Caco-2 (cell line): ENCODE results near the gene SQSTM1. TPM values are rescaled to one million over a fixed set of nuclear protein-coding genes. Genes with fewer than 3 reads are reported as not detected.

Source experiments
- Bru-seq: library from RNA; stranded (reverse); fragments of 400-500 nt; gene quantifications from one replicate; lab custom pipeline; 2021; lab: Mats Ljungman, UMichigan
- BruChase-seq, 2 experiments: library from RNA; stranded (reverse); fragments of 400-500 nt; gene quantifications; one replicate each; lab custom pipeline; 2021; lab: Mats Ljungman, UMichigan
- BruUV-seq: library from RNA; stranded (reverse); fragments of 400-500 nt; replicated peaks from 2 replicates; lab custom pipeline; 2021; lab: Mats Ljungman, UMichigan
- CTCF ChIA-PET: fragments of 300-600 bp; sonication (Branson Sonifier 250); formaldehyde crosslinking; loops from one replicate; lab custom pipeline; 2022; ENCODE audit warnings: antibody characterized with exemption; lab: Charles Lee
- POLR2A ChIA-PET: fragments of 300-600 bp; sonication (Branson Sonifier 250); formaldehyde crosslinking; loops from one replicate; lab custom pipeline; 2022; ENCODE audit warnings: antibody characterized with exemption; lab: Charles Lee
- DNase-seq, 2 experiments: peaks; one replicate each; pipeline versions ENCODE4 v3.0.0 to v3.0.0-alpha.2; 2020 to 2022
- H3K27me3 ChIP-seq: replicated peaks from 2 replicates; pipeline ENCODE4 v1.6.0; 2011; ENCODE audit warnings: low read length; ENCODE audit not compliant: control insufficient read depth, insufficient read depth
- H3K36me3 ChIP-seq: 2 replicates; pipeline ENCODE4 v1.5.1; 2011; ENCODE audit warnings: low read length; ENCODE audit not compliant: control insufficient read depth, insufficient read depth
- H3K4me1 ChIP-seq: fragments of 250-450 bp; sonication (Bioruptor Pico); 2 replicates; pipeline ENCODE4 v1.5.1; 2020; ENCODE audit warnings: mild to moderate bottlenecking
- H3K4me3 ChIP-seq: 2 replicates; pipeline ENCODE4 v1.5.1; 2011; ENCODE audit warnings: low read depth, mild to moderate bottlenecking, control low read depth, low read length
- H3K9me3 ChIP-seq: fragments of 250-450 bp; sonication (Bioruptor Pico); 2 replicates; pipeline ENCODE4 v1.5.1; 2020; ENCODE audit warnings: mild to moderate bottlenecking, moderate library complexity
- H3K27ac Mint-ChIP-seq: one replicate; pipeline ENCODE4 v1.8.0; 2022; ENCODE audit warnings: mixed read lengths; ENCODE audit not compliant: unreplicated experiment
- H3K27me3 Mint-ChIP-seq: one replicate; pipeline ENCODE4 v1.8.0; 2022; ENCODE audit warnings: mixed read lengths; ENCODE audit not compliant: insufficient read depth, unreplicated experiment
- H3K36me3 Mint-ChIP-seq: one replicate; pipeline ENCODE4 v1.8.0; 2022; ENCODE audit warnings: mild to moderate bottlenecking, mixed read lengths; ENCODE audit not compliant: insufficient read depth, unreplicated experiment
- H3K4me1 Mint-ChIP-seq: one replicate; pipeline ENCODE4 v1.8.0; 2022; ENCODE audit warnings: low read depth, mixed read lengths; ENCODE audit not compliant: unreplicated experiment
- H3K4me3 Mint-ChIP-seq: one replicate; pipeline ENCODE4 v1.8.0; 2022; ENCODE audit warnings: mild to moderate bottlenecking, moderate library complexity, mixed read lengths; ENCODE audit not compliant: unreplicated experiment
- H3K9me3 Mint-ChIP-seq: one replicate; pipeline ENCODE4 v1.8.0; 2022; ENCODE audit warnings: mixed read lengths; ENCODE audit not compliant: unreplicated experiment
- intact Hi-C: fragments of 100-400 bp; cut with micrococcal nuclease; formaldehyde crosslinking; loops from one replicate; pipeline ENCODE4 v1.10.0; 2022; ENCODE audit not compliant: unreplicated experiment
- long read RNA-seq: library from polyadenylated mRNA; stranded (forward); transcript quantifications from one replicate; pipeline ENCODE4 v2.0.0, GENCODE V29; 2022
- total RNA-seq: library from RNA; stranded (reverse); gene quantifications from 2 replicates; pipeline ENCODE4 v1.2.3, GENCODE V29; 2022
- TF ChIP-seq, protein P1 (sequence below), 2 experiments: fragments of 200-600 bp in 1 of 2; IDR thresholded peaks; 1 replicate in 1 of 2; 2 replicates in 1 of 2; pipeline versions ENCODE4 v1.5.1 to v1.8.0; 2011 to 2022; ENCODE audit warnings: antibody characterized with exemption in 1 of 2, control low read depth in 1 of 2, inconsistent platforms in 1 of 2, low read depth in 1 of 2, low read length in 1 of 2, mild to moderate bottlenecking in 1 of 2, moderate library complexity in 1 of 2; ENCODE audit not compliant: insufficient read depth in 1 of 2, severe bottlenecking in 1 of 2, unreplicated experiment in 1 of 2

SQSTM1 gene
- total RNA-seq (250 and 259 TPM in 2 replicates), Bru-seq, nascent RNA (percentile 93 among the genes with signal in this experiment), BruChase-seq, experiment 1, labeled RNA remaining after a 2-hour chase (percentile 95 among the genes with signal in this experiment), BruChase-seq, experiment 2, labeled RNA remaining after a 6-hour chase (percentile 97 among the genes with signal in this experiment)
- long read RNA-seq, transcript SQSTM1-210 (3 exons, 921 nt) = minor isoform, 5 of 328 reads
- long read RNA-seq, transcript SQSTM1-202 (8 exons, 2,986 nt) = major isoform, 155 of 328 reads
- long read RNA-seq, partial matches to known transcripts = 49 of 328 reads
- long read RNA-seq, other reads (novel, unspliced or antisense) = 115 of 328 reads

- no peaks in the 10 kb centered on the region for H3K27me3 Mint-ChIP-seq
- CTCF ChIA-PET = interaction anchor here (0.6 kb wide), 1 partner anchor 559 kb away, joined by 3 read pairs; no protein-coding TSS in a partner anchor
- Histone ChIP-seq H3K36me3 (peaks cover 16% of the 10 kb centered on the region), H3K4me1 (peaks cover 58% of the 10 kb centered on the region), H3K4me3 (peak within 1 kb of the TSS; percentile 97), H3K9me3 (no peaks in the 10 kb centered on the region), H3K27me3 (no peaks in the 10 kb centered on the region)
- peak within 1 kb of the TSS; percentile 88 for H3K4me3 Mint-ChIP-seq
- POLR2A ChIA-PET = interaction anchor here (1.0 kb wide), 1 partner anchor 9 kb away, joined by 7 read pairs; no protein-coding TSS in a partner anchor
- H3K27ac Mint-ChIP-seq = peak within 1 kb of the TSS; percentile 94
- peaks cover 81% of the 10 kb centered on the region for H3K36me3 Mint-ChIP-seq
- intact Hi-C loops = loop anchor here (2.0 kb wide), 1 partner anchor 58 kb away; no protein-coding TSS in a partner anchor
- TF ChIP-seq, protein P1, sequence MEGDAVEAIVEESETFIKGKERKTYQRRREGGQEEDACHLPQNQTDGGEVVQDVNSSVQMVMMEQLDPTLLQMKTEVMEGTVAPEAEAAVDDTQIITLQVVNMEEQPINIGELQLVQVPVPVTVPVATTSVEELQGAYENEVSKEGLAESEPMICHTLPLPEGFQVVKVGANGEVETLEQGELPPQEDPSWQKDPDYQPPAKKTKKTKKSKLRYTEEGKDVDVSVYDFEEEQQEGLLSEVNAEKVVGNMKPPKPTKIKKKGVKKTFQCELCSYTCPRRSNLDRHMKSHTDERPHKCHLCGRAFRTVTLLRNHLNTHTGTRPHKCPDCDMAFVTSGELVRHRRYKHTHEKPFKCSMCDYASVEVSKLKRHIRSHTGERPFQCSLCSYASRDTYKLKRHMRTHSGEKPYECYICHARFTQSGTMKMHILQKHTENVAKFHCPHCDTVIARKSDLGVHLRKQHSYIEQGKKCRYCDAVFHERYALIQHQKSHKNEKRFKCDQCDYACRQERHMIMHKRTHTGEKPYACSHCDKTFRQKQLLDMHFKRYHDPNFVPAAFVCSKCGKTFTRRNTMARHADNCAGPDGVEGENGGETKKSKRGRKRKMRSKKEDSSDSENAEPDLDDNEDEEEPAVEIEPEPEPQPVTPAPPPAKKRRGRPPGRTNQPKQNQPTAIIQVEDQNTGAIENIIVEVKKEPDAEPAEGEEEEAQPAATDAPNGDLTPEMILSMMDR (IDR thresholded peaks at IDR 0.05; ENCODE audit: insufficient read depth in 1 of 2, low read depth in 1 of 2, low read length in 1 of 2, severe bottlenecking in 1 of 2, unreplicated experiment in 1 of 2) = no peak
- H3K9me3 Mint-ChIP-seq = no peaks in the 10 kb centered on the region
- no TSS peak for BruUV-seq
- DNase-seq = peak; percentile 77 to 89
- H3K4me1 Mint-ChIP-seq = peaks cover 37% of the 10 kb centered on the region
Observed at GRCh38 chr5:179820483-179821297, at the start of gene SQSTM1. TSS of gene SQSTM1 (plus strand) at chr5:179820905. CDS start at chr5:179820937, 32 bp downstream.

- H3K27me3 ChIP-seq = no peaks in the 10 kb centered on the region
- Mint-ChIP-seq H3K27me3 (no peaks in the 10 kb centered on the region), H3K36me3 (peaks cover 89% of the 10 kb centered on the region), H3K9me3 (no peaks in the 10 kb centered on the region), H3K4me3 (no peak overlapping the region), H3K4me1 (no peaks in the 10 kb centered on the region), H3K27ac (no peak overlapping the region)
- DNase-seq = no peak
- H3K9me3 ChIP-seq = no peaks in the 10 kb centered on the region
- no peaks in the 10 kb centered on the region; the same call in none of the 2 replicates for H3K36me3 ChIP-seq
- ChIA-PET CTCF (interaction anchor here (0.6 kb wide), 1 partner anchor 9 kb away, joined by 4 read pairs; no protein-coding TSS in a partner anchor), POLR2A (no interaction called here)
- H3K4me3 ChIP-seq = no peak overlapping the region
- TF ChIP-seq, protein P1 (IDR thresholded peaks at IDR 0.05; ENCODE audit: insufficient read depth in 1 of 2, low read depth in 1 of 2, low read length in 1 of 2, severe bottlenecking in 1 of 2, unreplicated experiment in 1 of 2) = no peak
- H3K4me1 ChIP-seq = no peaks in the 10 kb centered on the region
- BruUV-seq = no TSS peak
- intact Hi-C loops = no loop called here
Observed at GRCh38 chr5:179771311-179771895, 49.3 kb upstream of the SQSTM1 start.

GRCh38 chr5:179772351-179772750, 48.4 kb upstream of the SQSTM1 start:
- Mint-ChIP-seq H3K4me1 (no peaks in the 10 kb centered on the region), H3K9me3 (no peaks in the 10 kb centered on the region), H3K27ac (no peak overlapping the region), H3K27me3 (no peaks in the 10 kb centered on the region), H3K4me3 (no peak overlapping the region), H3K36me3 (peaks cover 85% of the 10 kb centered on the region)
- DNase-seq = no peak
- Histone ChIP-seq H3K4me1 (no peaks in the 10 kb centered on the region), H3K27me3 (no peaks in the 10 kb centered on the region), H3K9me3 (no peaks in the 10 kb centered on the region), H3K36me3 (no peaks in the 10 kb centered on the region; the same call in none of the 2 replicates), H3K4me3 (no peak overlapping the region)
- intact Hi-C loops = no loop called here
- ChIA-PET CTCF (no interaction called here), POLR2A (no interaction called here)
- BruUV-seq = no TSS peak
- TF ChIP-seq, protein P1 (IDR thresholded peaks at IDR 0.05; ENCODE audit: insufficient read depth in 1 of 2, low read depth in 1 of 2, low read length in 1 of 2, severe bottlenecking in 1 of 2, unreplicated experiment in 1 of 2) = no peak
